Trophoblast cell (in vitro differentiated cells and primary cell): ENCODE measurements around the gene DUSP10.

Source experiments
- DNase-seq, 2 donors: peaks; one replicate each; pipeline ENCODE4 v3.0.0-alpha.2; 2016
- H2AFZ ChIP-seq: 2 replicates; pipeline ENCODE4 v1.6.1; 2013; ENCODE audit warnings: low read length, moderate library complexity, mild to moderate bottlenecking; ENCODE audit not compliant: insufficient read depth, poor library complexity
- H2AK5ac ChIP-seq: 2 replicates; pipeline ENCODE4 v1.6.1; 2013; ENCODE audit warnings: mild to moderate bottlenecking, low read length
- H2BK120ac ChIP-seq: 2 replicates; pipeline ENCODE4 v1.6.1; 2013; ENCODE audit warnings: low read length, mild to moderate bottlenecking, moderate library complexity; ENCODE audit not compliant: insufficient read depth, poor library complexity
- H2BK12ac ChIP-seq: 2 replicates; pipeline ENCODE4 v1.6.1; 2013; ENCODE audit warnings: mild to moderate bottlenecking, low read length, moderate library complexity
- H2BK5ac ChIP-seq: 2 replicates; pipeline ENCODE4 v1.6.1; 2013; ENCODE audit warnings: low read length, low read depth, moderate library complexity, mild to moderate bottlenecking; ENCODE audit not compliant: poor library complexity
- H3K14ac ChIP-seq: 2 replicates; pipeline ENCODE4 v1.6.1; 2013; ENCODE audit warnings: mild to moderate bottlenecking, low read length
- H3K18ac ChIP-seq: 2 replicates; pipeline ENCODE4 v1.6.1; 2013; ENCODE audit warnings: mild to moderate bottlenecking, low read length
- H3K23ac ChIP-seq: 2 replicates; pipeline ENCODE4 v1.6.1; 2013; ENCODE audit warnings: low read length
- H3K27ac ChIP-seq: 2 replicates; pipeline ENCODE4 v1.5.1; 2013; ENCODE audit warnings: low read depth, mild to moderate bottlenecking, inconsistent platforms, low read length, moderate library complexity
- H3K27me3 ChIP-seq: 2 replicates; pipeline ENCODE4 v1.6.1; 2013; ENCODE audit warnings: inconsistent platforms, mild to moderate bottlenecking, low read length, moderate library complexity; ENCODE audit not compliant: insufficient read depth
- H3K36me3 ChIP-seq, 2 experiments: 1 replicate in 1 of 2; 2 replicates in 1 of 2; pipeline ENCODE4 v1.6.1; 2013; ENCODE audit warnings: low read length in 2 of 2, mild to moderate bottlenecking in 2 of 2, moderate library complexity in 1 of 2; ENCODE audit not compliant: insufficient read depth in 2 of 2, control insufficient read depth in 1 of 2
- H3K4ac ChIP-seq: 2 replicates; pipeline ENCODE4 v1.6.1; 2013; ENCODE audit warnings: low read depth, mild to moderate bottlenecking, low read length, moderate library complexity
- H3K4me1 ChIP-seq, 2 experiments: 1 replicate in 1 of 2; 2 replicates in 1 of 2; pipeline ENCODE4 v1.6.1; 2013; ENCODE audit warnings: low read length in 2 of 2, mild to moderate bottlenecking in 2 of 2, moderate library complexity in 1 of 2; ENCODE audit not compliant: insufficient read depth in 2 of 2, control insufficient read depth in 1 of 2
- H3K4me2 ChIP-seq: 2 replicates; pipeline ENCODE4 v1.6.1; 2013; ENCODE audit warnings: inconsistent platforms, mild to moderate bottlenecking, low read length, moderate library complexity
- H3K4me3 ChIP-seq: 2 replicates; pipeline ENCODE4 v1.5.1; 2013; ENCODE audit warnings: mild to moderate bottlenecking, low read depth, low read length, inconsistent platforms
- H3K79me1 ChIP-seq: one replicate; pipeline ENCODE4 v1.6.1; 2013; ENCODE audit warnings: low read length
- H3K79me2 ChIP-seq: 2 replicates; pipeline ENCODE4 v1.6.1; 2013; ENCODE audit warnings: low read length, mild to moderate bottlenecking; ENCODE audit not compliant: control insufficient read depth, insufficient read depth, poor library complexity
- H3K9ac ChIP-seq: 2 replicates; pipeline ENCODE4 v1.6.1; 2013; ENCODE audit warnings: mild to moderate bottlenecking, low read length
- H3K9me3 ChIP-seq: 2 replicates; pipeline ENCODE4 v1.6.1; 2013; ENCODE audit warnings: low read depth, mild to moderate bottlenecking, control low read depth, inconsistent platforms, low read length; ENCODE audit not compliant: insufficient read depth
- H4K12ac ChIP-seq: 2 replicates; pipeline ENCODE4 v1.6.1; 2013; ENCODE audit warnings: low read depth, mild to moderate bottlenecking, low read length, moderate library complexity
- H4K8ac ChIP-seq: 2 replicates; pipeline ENCODE4 v1.6.1; 2013; ENCODE audit warnings: low read depth, mild to moderate bottlenecking, low read length, moderate library complexity
- H4K91ac ChIP-seq: one replicate; pipeline ENCODE4 v1.6.1; 2013; ENCODE audit warnings: low read depth, mild to moderate bottlenecking, low read length, moderate library complexity
- WGBS: extraction: QIAGEN DNeasy Blood & Tissue Kit; methylation state at CpG from one replicate; pipeline ENCODE4 v1.1.7; 2013; ENCODE audit warnings: missing lambda C conversion rate; ENCODE audit not compliant: insufficient read length, insufficient coverage; ENCODE audit errors: extremely low coverage; 5-methylcytosine and 5-hydroxymethylcytosine counted together

The DUSP10 gene

GRCh38 chr1:221718381-221719277 lies 23.3 kb downstream of the DUSP10 start:
- H3K9me3 ChIP-seq, result no peaks in the 10 kb centered on the region
- no peak overlapping the region for H4K12ac ChIP-seq
- H3K4ac ChIP-seq, result no peak overlapping the region
- H3K9ac ChIP-seq, result no peak overlapping the region
- no peak overlapping the region for H3K4me2 ChIP-seq
- H3K23ac ChIP-seq, result no peak overlapping the region
- H2BK5ac ChIP-seq, result no peak overlapping the region
- no peak for DNase-seq
- H3K79me2 ChIP-seq, result no peaks in the 10 kb centered on the region
- H3K14ac ChIP-seq, result no peak overlapping the region
- H4K8ac ChIP-seq, result peak overlapping the region; percentile 5
- peaks cover 14% of the 10 kb centered on the region for H3K79me1 ChIP-seq
- H3K18ac ChIP-seq, result no peak overlapping the region
- no peak overlapping the region for H4K91ac ChIP-seq
- WGBS, result no CpG with 5 or more reads among the region's 5 CpGs
- no peak overlapping the region for H3K4me3 ChIP-seq
- H3K4me1 ChIP-seq, result peaks cover 19 to 31% of the 10 kb centered on the region in 2 experiments
- H2BK12ac ChIP-seq, result no peak overlapping the region
- H2AFZ ChIP-seq, result no peak overlapping the region
- no peak overlapping the region for H3K27ac ChIP-seq
- H3K27me3 ChIP-seq, result no peaks in the 10 kb centered on the region
- H2BK120ac ChIP-seq, result no peak overlapping the region
- H2AK5ac ChIP-seq, result no peak overlapping the region
- H3K36me3 ChIP-seq, result no peaks in the 10 kb centered on the region

- no peak overlapping the region for H3K27ac ChIP-seq
- peaks cover 23 to 35% of the 10 kb centered on the region in 2 experiments for H3K4me1 ChIP-seq
- no peaks in the 10 kb centered on the region for H3K79me2 ChIP-seq
- no peak overlapping the region for H3K4ac ChIP-seq
- WGBS, result no CpG with 5 or more reads among the region's 2 CpGs
- no peak overlapping the region for H2AFZ ChIP-seq
- H4K8ac ChIP-seq, result no peak overlapping the region
- no peak overlapping the region for H4K12ac ChIP-seq
- no peak for DNase-seq
- no peaks in the 10 kb centered on the region for H3K27me3 ChIP-seq
- peaks cover 18% of the 10 kb centered on the region for H3K79me1 ChIP-seq
- no peaks in the 10 kb centered on the region for H3K9me3 ChIP-seq
- peak overlapping the region; percentile 50 for H2BK12ac ChIP-seq
- no peak overlapping the region for H3K18ac ChIP-seq
- H3K23ac ChIP-seq, result no peak overlapping the region
- H3K4me3 ChIP-seq, result no peak overlapping the region
- no peak overlapping the region for H3K14ac ChIP-seq
- H3K4me2 ChIP-seq, result no peak overlapping the region
- H3K36me3 ChIP-seq, result peaks cover 0 to 2% of the 10 kb centered on the region in 2 experiments
- H3K9ac ChIP-seq, result no peak overlapping the region
- no peak overlapping the region for H4K91ac ChIP-seq
- peak overlapping the region; percentile 33 for H2BK5ac ChIP-seq
- no peak overlapping the region for H2AK5ac ChIP-seq
- no peak overlapping the region for H2BK120ac ChIP-seq
Measured at GRCh38 chr1:221717485-221717853, 24.4 kb downstream of the DUSP10 start.

GRCh38 chr1:221716713-221717484 lies 25.0 kb downstream of the DUSP10 start:
- H3K79me2 ChIP-seq, result no peaks in the 10 kb centered on the region
- H2BK5ac ChIP-seq, result peak overlapping the region; percentile 2
- H4K8ac ChIP-seq, result no peak overlapping the region
- no peak overlapping the region for H4K12ac ChIP-seq
- WGBS, result no CpG with 5 or more reads among the region's 7 CpGs
- no peak overlapping the region for H3K4me3 ChIP-seq
- no peak overlapping the region for H3K14ac ChIP-seq
- H3K4ac ChIP-seq, result no peak overlapping the region
- H3K18ac ChIP-seq, result no peak overlapping the region
- H3K27me3 ChIP-seq, result no peaks in the 10 kb centered on the region
- H3K27ac ChIP-seq, result peak overlapping the region; percentile 65
- no peak overlapping the region for H3K23ac ChIP-seq
- peaks cover 18% of the 10 kb centered on the region for H3K79me1 ChIP-seq
- H3K9me3 ChIP-seq, result no peaks in the 10 kb centered on the region
- H3K9ac ChIP-seq, result no peak overlapping the region
- H3K4me2 ChIP-seq, result no peak overlapping the region
- no peak for DNase-seq
- no peak overlapping the region for H2AFZ ChIP-seq
- no peak overlapping the region for H2BK12ac ChIP-seq
- H4K91ac ChIP-seq, result peak overlapping the region; percentile 3
- no peak overlapping the region for H2BK120ac ChIP-seq
- H2AK5ac ChIP-seq, result no peak overlapping the region
- peaks cover 0 to 2% of the 10 kb centered on the region in 2 experiments for H3K36me3 ChIP-seq
- H3K4me1 ChIP-seq, result peaks cover 23 to 35% of the 10 kb centered on the region in 2 experiments

- peak overlapping the region; percentile 4 for H3K14ac ChIP-seq
- H2BK5ac ChIP-seq, result peak overlapping the region; percentile 85
- H4K8ac ChIP-seq, result no peak overlapping the region
- no peak overlapping the region for H2AK5ac ChIP-seq
- H3K27me3 ChIP-seq, result no peaks in the 10 kb centered on the region
- H3K79me1 ChIP-seq, result peaks cover 18% of the 10 kb centered on the region
- peak overlapping the region; percentile 65 for H3K27ac ChIP-seq
- H2BK120ac ChIP-seq, result peak overlapping the region; percentile 25
- no peak overlapping the region for H4K12ac ChIP-seq
- H3K18ac ChIP-seq, result peak overlapping the region; percentile 81
- H3K9ac ChIP-seq, result no peak overlapping the region
- H4K91ac ChIP-seq, result peak overlapping the region; percentile 75
- H3K4me3 ChIP-seq, result no peak overlapping the region
- WGBS, result no CpG with 5 or more reads among the region's 2 CpGs
- peaks cover 23 to 35% of the 10 kb centered on the region in 2 experiments for H3K4me1 ChIP-seq
- no peak overlapping the region for H2AFZ ChIP-seq
- H2BK12ac ChIP-seq, result no peak overlapping the region
- no peak overlapping the region for H3K23ac ChIP-seq
- no peaks in the 10 kb centered on the region for H3K79me2 ChIP-seq
- no peaks in the 10 kb centered on the region for H3K9me3 ChIP-seq
- no peak for DNase-seq
- no peak overlapping the region for H3K4ac ChIP-seq
- peak overlapping the region; percentile 29 for H3K4me2 ChIP-seq
- H3K36me3 ChIP-seq, result peaks cover 0 to 2% of the 10 kb centered on the region in 2 experiments
Measured at GRCh38 chr1:221715321-221716169, 26.3 kb downstream of the DUSP10 start.
